ENCODE measurements around the gene TFAP2B.

Gene TFAP2B

DNA sequence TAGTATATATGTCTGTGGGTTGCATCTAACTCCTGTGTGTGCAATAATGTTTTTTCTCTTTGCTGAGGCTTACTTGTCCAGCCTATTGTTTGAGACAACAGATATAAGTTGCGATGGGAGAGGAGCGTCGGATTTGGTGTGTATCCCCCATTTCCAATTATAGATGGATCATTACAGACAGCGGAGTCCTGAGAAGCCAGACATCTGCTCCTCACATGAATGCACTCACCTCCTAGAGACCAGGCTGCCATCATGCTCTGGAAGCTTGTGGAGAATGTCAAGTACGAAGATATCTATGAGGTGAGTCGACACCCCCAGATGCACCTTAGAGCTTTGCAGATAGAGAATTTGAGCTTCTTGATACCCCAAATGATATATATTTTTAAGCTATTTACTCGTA lies at the start of gene TFAP2B:
TSS of gene TFAP2B (plus strand) at position 199 of the 400 bp plus-strand sequence. CDS start at position 220, 21 bp downstream.
- no peak for DNase-seq

GRCh38 chr6:50778696-50779095 lies 40.0 kb upstream of the TFAP2B start:
- no peak for DNase-seq

DNA sequence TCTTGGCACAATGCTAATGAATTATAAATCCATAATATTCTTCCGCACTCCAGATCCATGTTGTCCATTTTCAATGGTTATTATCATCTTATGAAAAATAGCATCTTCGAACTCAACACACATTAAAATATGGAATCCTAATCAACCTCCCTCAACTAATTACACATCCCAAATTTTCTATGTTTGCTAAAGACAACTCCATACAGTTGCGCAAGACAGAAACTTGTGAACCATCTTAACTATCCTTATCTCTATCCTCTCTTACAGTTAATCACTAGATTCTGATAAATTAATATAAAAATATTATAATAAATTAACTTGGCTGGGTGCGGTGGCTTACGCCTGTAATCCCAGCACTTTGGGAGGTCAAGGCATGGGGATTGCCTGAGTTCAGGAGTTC lies 38.3 kb upstream of the TFAP2B start:
- no peak for DNase-seq

DNA sequence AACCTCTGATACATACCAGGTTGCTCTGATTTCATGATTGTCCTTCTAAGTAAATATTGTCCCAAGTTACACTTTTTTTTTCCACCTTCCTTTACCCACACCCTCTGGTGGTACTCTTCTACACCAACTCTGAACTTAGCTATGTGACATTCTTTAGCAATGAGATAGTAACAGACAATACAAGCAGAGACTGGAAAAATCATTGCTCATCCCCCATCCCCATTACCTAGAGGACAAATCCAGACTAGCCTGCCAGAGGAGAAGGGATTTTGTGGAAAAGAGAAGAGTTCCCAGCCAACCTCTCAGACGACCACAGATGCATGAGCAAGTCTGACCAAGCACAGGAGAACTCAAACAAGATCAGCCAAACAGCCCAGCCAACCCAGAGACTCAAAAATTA lies 32.8 kb upstream of the TFAP2B start:
- no peak for DNase-seq

- DNase-seq: no peak
Measured at GRCh38 chr6:50791900-50792508, 26.7 kb upstream of the TFAP2B start.

GRCh38 chr6:50792771-50793170 lies 25.9 kb upstream of the TFAP2B start:
- no peak for DNase-seq

GRCh38 chr6:50795574-50795973 lies 23.1 kb upstream of the TFAP2B start:
- no peak for DNase-seq

DNA sequence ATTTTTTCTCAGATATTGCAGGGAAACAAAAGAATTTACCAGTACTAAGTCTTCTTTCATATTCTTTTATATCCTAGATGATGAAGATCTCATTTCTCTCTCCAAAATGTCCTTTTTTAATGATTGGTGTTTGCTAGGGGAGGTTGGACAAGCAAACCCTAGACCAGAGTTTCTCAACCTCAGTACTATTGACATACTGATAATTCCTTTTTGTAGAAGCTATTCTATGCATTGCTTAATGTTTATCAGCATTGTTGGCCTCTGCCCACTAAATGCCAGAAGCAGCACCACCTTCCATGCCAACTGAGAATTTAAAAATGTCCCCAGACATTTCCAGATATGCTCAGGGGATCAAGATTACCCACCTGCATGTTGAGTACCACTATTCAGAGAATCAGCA lies 14.4 kb upstream of the TFAP2B start:
- DNase-seq: no peak

- no peak for DNase-seq
Measured at GRCh38 chr6:50807035-50807434, 11.6 kb upstream of the TFAP2B start.

DNA sequence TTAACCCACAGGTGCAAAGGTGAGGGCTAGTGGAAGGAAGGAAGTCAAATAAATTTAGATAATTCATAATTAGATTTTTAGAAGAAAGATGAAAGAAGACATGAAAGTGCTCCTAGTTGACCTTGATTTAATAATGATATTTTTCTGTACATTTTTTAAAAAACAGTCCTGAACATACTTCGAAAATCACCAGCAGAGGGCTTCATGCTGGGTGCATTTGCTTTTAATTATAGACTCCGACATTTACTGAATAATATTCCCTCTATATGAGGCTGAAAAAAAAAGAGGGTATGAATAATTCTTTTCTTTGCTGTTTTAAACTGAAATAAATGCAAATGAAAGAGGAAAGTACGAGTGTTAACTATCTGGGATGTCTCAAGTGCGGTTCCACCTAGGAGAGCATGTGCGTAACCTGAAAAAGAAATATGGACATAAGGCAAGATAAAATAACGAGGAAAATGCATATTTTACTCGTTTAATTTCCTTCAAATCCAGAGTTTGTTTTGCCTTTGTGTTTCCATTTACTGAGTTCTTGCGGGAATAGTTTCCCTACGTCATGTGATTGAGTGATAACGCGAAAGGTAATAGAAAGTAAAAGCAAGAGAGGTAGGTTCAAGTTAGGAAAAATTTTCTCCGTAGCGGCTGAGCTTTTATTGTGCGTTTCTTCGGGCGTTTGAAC lies 3.1 kb upstream of the TFAP2B start:
- DNase-seq: no peak

GRCh38 chr6:50816115-50816675 lies 2.5 kb upstream of the TFAP2B start:
- DNase-seq: peak; percentile 53

DNA sequence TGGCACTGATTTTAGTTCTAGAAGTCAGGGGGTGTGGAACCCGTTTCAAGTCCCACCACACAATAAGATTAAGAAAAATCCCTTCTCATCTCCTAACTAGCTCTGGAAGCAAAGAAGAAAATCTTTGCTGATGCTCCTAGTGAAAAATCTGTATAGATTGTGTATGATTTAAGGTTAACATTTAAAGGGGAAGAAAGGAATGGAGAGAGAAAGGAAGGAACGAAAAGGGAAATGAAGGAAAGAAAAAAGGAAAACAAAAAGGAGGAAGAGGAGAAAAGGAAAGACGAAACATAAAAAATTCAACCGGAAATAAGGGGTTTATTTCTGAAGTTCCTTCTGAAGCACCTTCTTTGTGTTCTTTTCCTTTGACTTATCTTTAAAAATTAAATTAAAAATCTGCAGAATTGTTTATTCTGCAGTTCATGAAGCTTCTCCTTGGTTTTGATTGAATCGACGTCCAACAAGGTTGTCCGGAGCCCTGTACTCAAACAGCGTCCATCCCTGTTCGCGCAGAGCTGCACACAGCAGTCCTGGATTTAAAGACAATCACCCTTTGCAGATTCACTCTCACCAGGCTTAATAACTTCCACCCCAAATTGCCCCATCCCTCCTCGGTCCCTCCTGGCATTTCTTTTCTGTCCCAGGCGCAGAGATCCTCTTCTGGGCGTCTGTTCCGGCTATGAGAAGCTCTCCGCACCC lies 1.6 kb upstream of the TFAP2B start:
- no peak for DNase-seq

GRCh38 chr6:50817646-50817950 lies 1.1 kb upstream of the TFAP2B start:
- DNase-seq: no peak

- no peak for DNase-seq
Measured at GRCh38 chr6:50818020-50818419, 651 bp upstream of the TFAP2B start.

DNA sequence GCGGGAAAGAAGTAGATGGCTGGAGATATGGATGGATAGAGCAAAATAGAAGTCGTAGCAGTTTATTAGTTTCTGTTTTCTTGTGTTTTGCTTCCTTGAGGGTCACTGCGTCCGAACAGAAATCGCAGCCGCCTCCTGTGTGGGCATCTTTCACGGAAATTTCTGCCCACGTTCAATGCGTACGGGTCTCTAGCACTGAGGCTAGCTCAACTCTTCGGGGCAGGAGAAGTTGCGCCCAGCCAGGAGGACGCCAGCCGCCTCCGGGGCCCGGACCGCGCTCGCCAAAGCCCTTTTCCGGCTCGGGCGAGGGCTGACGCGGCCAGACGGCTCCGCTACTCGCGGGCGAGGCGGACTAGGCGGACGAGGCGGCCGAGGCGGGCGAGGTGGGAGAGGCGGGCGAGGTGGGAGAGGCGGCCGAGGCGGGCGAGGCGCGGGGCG lies 814 bp downstream of the TFAP2B start:
- DNase-seq: no peak

GRCh38 chr6:50819904-50820868 lies 1.5 kb downstream of the TFAP2B start:
- DNase-seq: no peak

GRCh38 chr6:50820869-50821264 lies 2.2 kb downstream of the TFAP2B start:
- no peak for DNase-seq

GRCh38 chr6:50821441-50822077 lies 2.9 kb downstream of the TFAP2B start:
- DNase-seq: no peak

GRCh38 chr6:50822078-50822476 lies 3.4 kb downstream of the TFAP2B start:
- DNase-seq: no peak

DNA sequence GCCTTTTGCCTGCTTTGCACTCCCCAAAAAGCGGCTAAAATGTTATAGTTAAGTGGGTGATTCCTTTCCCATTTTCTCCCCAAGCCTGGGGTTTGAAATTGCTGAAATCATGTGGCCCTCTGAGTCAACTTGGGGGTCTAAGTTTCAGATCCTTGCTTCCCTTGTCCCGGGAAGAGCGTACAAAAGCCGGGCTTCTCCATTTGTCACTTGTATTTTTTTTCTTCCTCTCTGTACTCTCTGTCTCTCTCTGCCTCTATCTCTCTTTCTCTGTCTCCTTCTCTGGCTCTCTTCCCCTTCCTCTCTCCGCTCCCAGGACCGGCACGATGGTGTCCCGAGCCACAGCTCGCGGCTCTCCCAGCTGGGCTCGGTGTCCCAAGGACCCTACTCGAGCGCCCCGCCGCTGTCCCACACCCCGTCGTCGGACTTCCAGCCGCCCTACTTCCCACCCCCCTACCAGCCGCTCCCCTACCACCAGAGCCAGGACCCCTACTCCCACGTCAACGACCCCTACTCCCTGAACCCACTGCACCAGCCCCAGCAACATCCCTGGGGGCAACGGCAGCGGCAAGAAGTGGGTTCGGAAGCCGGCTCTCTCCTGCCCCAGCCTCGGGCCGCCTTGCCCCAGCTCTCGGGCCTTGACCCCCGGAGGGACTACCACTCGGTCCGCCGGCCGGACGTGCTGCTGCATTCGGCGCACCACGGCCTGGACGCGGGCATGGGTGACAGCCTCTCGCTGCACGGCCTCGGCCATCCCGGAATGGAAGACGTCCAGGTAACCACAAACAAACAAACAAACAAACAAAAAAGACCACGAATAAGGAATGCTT lies 4.6 kb downstream of the TFAP2B start:
- DNase-seq: no peak

DNA sequence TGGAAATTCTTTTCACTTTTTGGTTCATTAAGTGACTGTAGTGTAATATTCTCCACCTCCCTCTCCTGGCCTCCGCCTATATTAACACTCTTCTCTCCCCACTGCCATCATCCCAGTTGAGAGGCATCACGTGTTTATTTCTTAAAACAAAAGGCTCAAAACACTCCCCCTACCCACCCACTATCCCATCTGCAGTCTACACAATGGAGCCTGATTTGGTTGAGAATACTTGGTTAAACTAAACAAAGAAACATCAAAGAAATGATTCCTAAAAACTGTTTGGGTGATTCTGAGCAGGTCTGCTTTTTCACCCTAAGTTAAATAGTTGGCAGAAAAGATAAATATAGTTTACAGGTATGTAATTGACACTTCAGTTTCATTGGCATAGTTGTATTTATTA lies 5.9 kb downstream of the TFAP2B start:
- no peak for DNase-seq

Data from CD4-positive, alpha-beta T cell treated with Interleukin-17A for 4 hours (primary cell).